HFFc6 (cell line): ENCODE data around the gene FOXI2. TPM values are rescaled to one million over a fixed set of nuclear protein-coding genes. Genes with fewer than 3 reads are reported as not detected.

Source experiments
- DNase-seq: peaks from one replicate; pipeline ENCODE4 v3.0.0-alpha.2; 2018
- H3K27ac Mint-ChIP-seq: 2 replicates; pipeline ENCODE4 v1.8.0; 2020; ENCODE audit warnings: mild to moderate bottlenecking, mixed read lengths
- H3K27me3 Mint-ChIP-seq: 2 replicates; pipeline ENCODE4 v1.8.0; 2021; ENCODE audit warnings: mild to moderate bottlenecking, moderate library complexity, mixed read lengths; ENCODE audit not compliant: insufficient read depth
- H3K36me3 Mint-ChIP-seq: 2 replicates; pipeline ENCODE4 v1.8.0; 2021; ENCODE audit warnings: low read depth, mixed read lengths
- H3K4me1 Mint-ChIP-seq: 2 replicates; pipeline ENCODE4 v1.8.0; 2020; ENCODE audit warnings: low read depth, mixed read lengths
- H3K4me3 Mint-ChIP-seq: 2 replicates; pipeline ENCODE4 v1.8.0; 2020; ENCODE audit warnings: mild to moderate bottlenecking, moderate library complexity, mixed read lengths
- H3K9me3 Mint-ChIP-seq: 2 replicates; pipeline ENCODE4 v1.8.0; 2020; ENCODE audit warnings: mild to moderate bottlenecking, mixed read lengths
- total RNA-seq, 6 experiments: library from RNA; stranded (reverse); fragmentation: NEBNext Ultra II Directional; extraction: Animal tissue kit (Norgen Biotek cat#: 25700); gene quantifications; 2 replicates in 1 of 6; 3 replicates in 5 of 6; pipeline ENCODE4 v1.2.3, GENCODE V29; 2021
- TF ChIP-seq, protein P1 (sequence below): fragments of 200-600 bp; sonication (generic); IDR thresholded peaks from 2 replicates; pipeline ENCODE4 v1.5.0; 2021; ENCODE audit warnings: antibody characterized with exemption, mild to moderate bottlenecking

Gene FOXI2
- total RNA-seq, 6 experiments from 2014 or later: not detected

DNA sequence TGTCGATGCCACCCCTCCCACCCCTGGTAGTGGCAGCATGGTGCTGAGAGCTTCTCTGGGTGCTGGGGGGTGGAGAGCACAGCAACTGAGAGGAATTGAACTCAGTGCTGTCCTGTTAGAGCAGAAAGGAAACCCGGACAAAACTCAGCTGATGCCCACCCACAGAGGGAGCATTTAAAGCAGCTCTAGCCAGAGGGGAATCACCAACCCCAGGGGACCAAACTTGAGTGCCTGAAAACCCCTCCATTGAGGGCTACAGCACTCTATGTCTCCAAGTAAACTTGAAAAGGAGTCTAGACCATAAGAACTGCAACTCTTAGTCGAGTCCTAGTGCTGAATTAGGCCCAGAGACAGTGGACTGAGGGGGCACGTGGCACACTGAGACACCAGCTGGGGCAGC, 16.8 kb upstream of the FOXI2 start:
- DNase-seq: no peak
- TF ChIP-seq, protein P1, sequence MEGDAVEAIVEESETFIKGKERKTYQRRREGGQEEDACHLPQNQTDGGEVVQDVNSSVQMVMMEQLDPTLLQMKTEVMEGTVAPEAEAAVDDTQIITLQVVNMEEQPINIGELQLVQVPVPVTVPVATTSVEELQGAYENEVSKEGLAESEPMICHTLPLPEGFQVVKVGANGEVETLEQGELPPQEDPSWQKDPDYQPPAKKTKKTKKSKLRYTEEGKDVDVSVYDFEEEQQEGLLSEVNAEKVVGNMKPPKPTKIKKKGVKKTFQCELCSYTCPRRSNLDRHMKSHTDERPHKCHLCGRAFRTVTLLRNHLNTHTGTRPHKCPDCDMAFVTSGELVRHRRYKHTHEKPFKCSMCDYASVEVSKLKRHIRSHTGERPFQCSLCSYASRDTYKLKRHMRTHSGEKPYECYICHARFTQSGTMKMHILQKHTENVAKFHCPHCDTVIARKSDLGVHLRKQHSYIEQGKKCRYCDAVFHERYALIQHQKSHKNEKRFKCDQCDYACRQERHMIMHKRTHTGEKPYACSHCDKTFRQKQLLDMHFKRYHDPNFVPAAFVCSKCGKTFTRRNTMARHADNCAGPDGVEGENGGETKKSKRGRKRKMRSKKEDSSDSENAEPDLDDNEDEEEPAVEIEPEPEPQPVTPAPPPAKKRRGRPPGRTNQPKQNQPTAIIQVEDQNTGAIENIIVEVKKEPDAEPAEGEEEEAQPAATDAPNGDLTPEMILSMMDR: no peak
- peaks cover 35% of the 10 kb centered on the region for H3K9me3 Mint-ChIP-seq
- H3K27me3 Mint-ChIP-seq: no peaks in the 10 kb centered on the region
- H3K27ac Mint-ChIP-seq: no peak overlapping the region
- H3K36me3 Mint-ChIP-seq: no peaks in the 10 kb centered on the region
- H3K4me3 Mint-ChIP-seq: no peak overlapping the region
- no peaks in the 10 kb centered on the region for H3K4me1 Mint-ChIP-seq

DNA sequence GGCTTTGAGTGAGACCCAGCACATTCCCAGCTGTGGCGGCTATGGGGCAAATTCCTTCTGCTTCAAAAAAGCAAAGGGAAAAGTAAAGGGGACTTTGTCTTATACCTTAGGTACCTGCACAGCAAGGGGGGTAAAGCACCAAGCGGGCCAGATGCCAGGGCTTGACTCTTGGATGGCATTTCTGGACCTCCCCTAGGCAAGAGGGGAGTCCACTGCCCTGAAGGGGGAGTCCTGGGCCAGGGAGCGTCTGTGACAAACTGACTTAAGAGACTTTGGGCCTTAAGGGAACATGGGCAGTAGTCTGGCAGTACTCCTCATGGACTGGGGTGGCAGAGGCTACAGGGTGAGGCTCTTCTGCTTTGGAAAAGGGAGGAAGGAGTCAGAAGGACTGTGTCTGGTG, 16.1 kb upstream of the FOXI2 start:
- Mint-ChIP-seq H3K27ac (no peak overlapping the region), H3K27me3 (no peaks in the 10 kb centered on the region)
- TF ChIP-seq, protein P1: no peak

DNA sequence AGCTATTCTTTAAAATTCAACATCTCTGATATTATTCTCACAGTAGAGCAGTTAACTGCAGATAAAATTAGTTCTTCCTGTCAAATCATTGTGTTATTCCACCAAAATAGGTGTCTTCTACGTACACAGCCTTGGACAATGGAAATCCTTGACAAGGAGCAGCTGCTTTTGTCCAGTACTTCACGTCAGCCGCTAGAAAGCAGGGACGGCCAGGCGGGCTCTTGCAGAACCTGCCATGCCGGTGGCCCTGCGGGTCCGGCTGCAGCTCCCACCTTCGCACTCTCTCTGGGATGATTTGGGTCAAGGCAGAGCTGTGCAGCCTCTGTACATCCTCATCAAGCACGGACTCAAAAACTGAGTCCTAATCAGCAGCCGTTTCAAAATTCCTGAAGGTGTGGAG, 2.2 kb upstream of the FOXI2 start:
- peaks cover 8% of the 10 kb centered on the region; the same call in 1 of the 2 replicates for H3K36me3 Mint-ChIP-seq
- H3K4me1 Mint-ChIP-seq: no peaks in the 10 kb centered on the region
- peaks cover 48% of the 10 kb centered on the region for H3K9me3 Mint-ChIP-seq
- no peaks in the 10 kb centered on the region; the same call in 1 of the 2 replicates for H3K27me3 Mint-ChIP-seq
- no peak for DNase-seq
- H3K27ac Mint-ChIP-seq: no peak overlapping the region
- TF ChIP-seq, protein P1: no peak
- H3K4me3 Mint-ChIP-seq: no peak overlapping the region

More for the DNA sequence above, 16.1 kb upstream of the FOXI2 start:
- Mint-ChIP-seq H3K4me1 (no peaks in the 10 kb centered on the region), H3K4me3 (no peak overlapping the region), H3K9me3 (peaks cover 43% of the 10 kb centered on the region), H3K36me3 (no peaks in the 10 kb centered on the region)
- DNase-seq: no peak

DNA sequence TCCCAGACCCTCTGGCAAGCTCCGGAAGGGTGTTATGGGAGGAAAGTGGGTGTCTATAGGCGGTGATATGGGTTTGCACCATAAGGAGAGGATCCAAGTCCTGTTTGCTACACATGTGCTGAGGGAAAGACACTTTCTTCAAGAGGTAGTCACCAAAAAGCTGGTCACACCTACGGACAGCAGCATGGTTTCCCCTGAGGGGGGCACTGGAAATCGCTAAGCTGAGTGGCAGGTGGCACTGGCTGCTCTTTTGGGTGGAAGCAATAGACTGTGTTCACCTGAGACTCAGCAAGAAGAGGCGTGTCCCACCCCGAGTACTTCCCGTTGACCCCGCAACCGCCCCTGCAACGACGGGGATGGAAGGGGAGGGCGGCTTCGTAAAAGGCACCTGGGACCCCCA, 1.8 kb upstream of the FOXI2 start:
- Mint-ChIP-seq H3K9me3 (peaks cover 50% of the 10 kb centered on the region), H3K4me1 (no peaks in the 10 kb centered on the region), H3K4me3 (no peak overlapping the region), H3K36me3 (peaks cover 8% of the 10 kb centered on the region; the same call in 1 of the 2 replicates), H3K27ac (no peak overlapping the region), H3K27me3 (no peaks in the 10 kb centered on the region; the same call in 1 of the 2 replicates)
- TF ChIP-seq, protein P1: no peak
- no peak for DNase-seq

DNA sequence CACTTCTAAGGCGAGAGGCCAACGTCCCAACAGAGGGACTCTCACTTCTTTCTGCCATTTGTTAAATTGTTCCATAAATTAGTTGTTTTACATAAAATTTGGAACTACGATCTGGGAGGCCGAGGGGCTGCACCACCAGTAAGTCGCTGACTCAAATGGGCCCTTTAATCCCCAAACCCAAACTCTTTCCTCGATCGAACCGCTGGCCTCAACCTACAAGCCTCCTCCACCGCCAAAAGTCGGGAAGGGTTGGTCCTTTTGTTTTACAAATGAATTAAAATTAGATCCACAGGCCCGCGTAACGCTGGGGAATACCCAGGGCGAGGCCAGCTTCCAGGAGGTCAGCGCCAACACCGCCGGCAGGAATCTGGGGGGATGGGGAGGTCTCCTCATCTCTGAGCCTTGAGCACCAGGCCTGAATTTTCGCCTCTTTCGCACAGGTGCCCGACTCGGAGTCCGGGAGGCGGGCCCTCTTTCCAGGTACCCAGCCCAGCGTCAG, 1.2 kb upstream of the FOXI2 start:
- no peak overlapping the region for H3K27ac Mint-ChIP-seq
- H3K4me1 Mint-ChIP-seq: no peaks in the 10 kb centered on the region
- peaks cover 8% of the 10 kb centered on the region; the same call in 1 of the 2 replicates for H3K36me3 Mint-ChIP-seq
- TF ChIP-seq, protein P1: no peak
- no peak for DNase-seq
- H3K4me3 Mint-ChIP-seq: no peak overlapping the region
- peaks cover under 1% of the 10 kb centered on the region for H3K27me3 Mint-ChIP-seq
- peaks cover 50% of the 10 kb centered on the region for H3K9me3 Mint-ChIP-seq
